Activated CD8-positive, alpha-beta memory T cell treated with anti-CD3 and anti-CD28 coated beads, Interleukin-2, amount 50 U/mL, for 1 hour (primary cell): Measurements from ENCODE around the gene PCDHB3.
"Not testable (repeated sequence)": the region's sequence is repeated elsewhere in the genome, so short reads cannot be mapped to it uniquely, and the experiment has no call there.

Source experiments
- DNase-seq: peaks from one replicate; pipeline ENCODE4 v3.0.0-alpha.2; 2020; ENCODE audit errors: extremely low read depth

Gene PCDHB3

DNA sequence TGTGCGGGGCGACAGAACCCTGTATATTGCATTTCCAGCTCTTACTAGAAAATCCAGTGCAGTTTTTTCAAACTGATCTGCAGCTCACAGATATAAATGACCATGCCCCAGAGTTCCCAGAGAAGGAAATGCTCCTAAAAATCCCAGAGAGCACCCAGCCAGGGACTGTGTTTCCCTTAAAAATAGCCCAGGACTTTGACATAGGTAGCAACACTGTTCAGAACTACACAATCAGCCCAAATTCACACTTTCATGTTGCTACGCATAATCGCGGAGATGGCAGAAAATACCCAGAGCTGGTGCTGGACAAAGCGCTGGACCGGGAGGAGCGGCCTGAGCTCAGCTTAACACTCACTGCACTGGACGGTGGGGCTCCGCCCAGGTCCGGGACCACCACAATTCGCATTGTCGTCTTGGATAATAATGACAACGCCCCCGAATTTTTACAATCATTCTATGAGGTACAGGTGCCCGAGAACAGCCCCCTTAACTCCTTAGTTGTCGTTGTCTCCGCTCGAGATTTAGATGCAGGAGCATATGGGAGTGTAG lies 35.5 kb downstream of the PCDHB3 start:
- DNase-seq: no peak

GRCh38 chr5:141137346-141137745 lies 37.1 kb downstream of the PCDHB3 start:
- not testable (repeated sequence) for DNase-seq

GRCh38 chr5:141149812-141150211 lies 49.5 kb downstream of the PCDHB3 start, which contains the start of gene PCDHB6:
Gene PCDHB6 (plus strand): TSS chr5:141150057. CDS start chr5:141150258, 201 bp downstream.
- no peak for DNase-seq

GRCh38 chr5:141150224-141150992 lies 50.1 kb downstream of the PCDHB3 start:
- DNase-seq: no peak

GRCh38 chr5:141150993-141151325 lies 50.7 kb downstream of the PCDHB3 start:
- no peak for DNase-seq

DNA sequence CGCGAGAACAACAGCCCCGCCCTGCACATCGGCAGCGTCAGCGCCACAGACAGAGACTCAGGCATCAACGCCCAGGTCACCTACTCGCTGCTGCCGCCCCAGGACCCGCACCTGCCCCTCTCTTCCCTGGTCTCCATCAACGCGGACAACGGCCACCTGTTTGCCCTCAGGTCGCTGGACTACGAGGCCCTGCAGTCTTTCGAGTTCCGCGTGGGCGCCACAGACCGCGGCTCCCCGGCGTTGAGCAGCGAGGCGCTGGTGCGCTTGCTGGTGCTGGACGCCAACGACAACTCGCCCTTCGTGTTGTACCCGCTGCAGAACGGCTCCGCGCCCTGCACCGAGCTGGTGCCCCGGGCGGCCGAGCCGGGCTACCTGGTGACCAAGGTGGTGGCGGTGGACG lies 51.4 kb downstream of the PCDHB3 start:
- not testable (repeated sequence) for DNase-seq

DNA sequence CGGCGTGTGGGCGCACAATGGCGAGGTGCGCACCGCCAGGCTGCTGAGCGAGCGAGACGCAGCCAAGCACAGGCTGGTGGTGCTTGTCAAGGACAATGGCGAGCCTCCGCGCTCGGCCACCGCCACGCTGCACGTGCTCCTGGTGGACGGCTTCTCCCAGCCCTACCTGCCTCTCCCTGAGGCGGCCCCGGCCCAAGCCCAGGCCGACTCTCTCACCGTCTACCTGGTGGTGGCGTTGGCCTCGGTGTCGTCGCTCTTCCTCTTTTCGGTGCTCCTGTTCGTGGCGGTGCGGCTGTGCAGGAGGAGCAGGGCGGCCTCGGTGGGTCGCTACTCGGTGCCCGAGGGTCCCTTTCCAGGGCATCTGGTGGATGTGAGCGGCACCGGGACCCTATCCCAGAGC lies 51.8 kb downstream of the PCDHB3 start:
- DNase-seq: not testable (repeated sequence)
